ENCODE measurements around the gene KRTAP10-8. TPM values are rescaled to one million over a fixed set of nuclear protein-coding genes. Genes with fewer than 3 reads are reported as not detected.

KRTAP10-8 gene, protein sequence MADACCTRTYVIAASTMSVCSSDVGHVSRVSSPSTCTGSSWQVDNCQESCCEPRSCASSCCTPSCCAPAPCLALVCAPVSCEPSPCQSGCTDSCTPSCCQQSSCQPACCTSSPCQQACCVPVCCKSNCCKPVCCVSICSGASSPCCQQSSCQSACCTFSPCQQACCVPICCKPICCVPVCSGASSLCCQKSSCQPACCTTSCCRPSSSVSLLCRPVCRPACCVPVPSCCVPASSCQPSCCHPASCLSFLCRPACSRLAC
- not detected in 2 replicates for total RNA-seq

DNA sequence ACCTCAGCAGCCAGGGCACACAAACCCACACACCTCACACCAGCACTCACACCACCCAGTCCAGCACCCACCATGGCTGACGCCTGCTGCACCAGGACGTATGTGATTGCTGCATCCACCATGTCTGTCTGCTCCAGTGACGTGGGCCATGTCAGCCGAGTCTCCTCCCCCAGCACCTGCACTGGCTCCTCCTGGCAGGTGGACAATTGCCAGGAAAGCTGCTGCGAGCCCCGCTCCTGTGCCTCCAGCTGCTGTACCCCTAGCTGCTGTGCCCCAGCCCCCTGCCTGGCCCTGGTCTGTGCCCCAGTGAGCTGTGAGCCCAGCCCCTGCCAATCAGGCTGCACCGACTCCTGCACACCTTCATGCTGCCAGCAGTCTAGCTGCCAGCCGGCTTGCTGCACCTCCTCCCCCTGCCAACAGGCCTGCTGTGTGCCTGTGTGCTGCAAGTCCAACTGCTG, at the start of gene KRTAP10-8:
TSS of gene KRTAP10-8 (plus strand) at position 51 of the 458 bp plus-strand sequence. CDS start at position 73, 22 bp downstream.

DNA sequence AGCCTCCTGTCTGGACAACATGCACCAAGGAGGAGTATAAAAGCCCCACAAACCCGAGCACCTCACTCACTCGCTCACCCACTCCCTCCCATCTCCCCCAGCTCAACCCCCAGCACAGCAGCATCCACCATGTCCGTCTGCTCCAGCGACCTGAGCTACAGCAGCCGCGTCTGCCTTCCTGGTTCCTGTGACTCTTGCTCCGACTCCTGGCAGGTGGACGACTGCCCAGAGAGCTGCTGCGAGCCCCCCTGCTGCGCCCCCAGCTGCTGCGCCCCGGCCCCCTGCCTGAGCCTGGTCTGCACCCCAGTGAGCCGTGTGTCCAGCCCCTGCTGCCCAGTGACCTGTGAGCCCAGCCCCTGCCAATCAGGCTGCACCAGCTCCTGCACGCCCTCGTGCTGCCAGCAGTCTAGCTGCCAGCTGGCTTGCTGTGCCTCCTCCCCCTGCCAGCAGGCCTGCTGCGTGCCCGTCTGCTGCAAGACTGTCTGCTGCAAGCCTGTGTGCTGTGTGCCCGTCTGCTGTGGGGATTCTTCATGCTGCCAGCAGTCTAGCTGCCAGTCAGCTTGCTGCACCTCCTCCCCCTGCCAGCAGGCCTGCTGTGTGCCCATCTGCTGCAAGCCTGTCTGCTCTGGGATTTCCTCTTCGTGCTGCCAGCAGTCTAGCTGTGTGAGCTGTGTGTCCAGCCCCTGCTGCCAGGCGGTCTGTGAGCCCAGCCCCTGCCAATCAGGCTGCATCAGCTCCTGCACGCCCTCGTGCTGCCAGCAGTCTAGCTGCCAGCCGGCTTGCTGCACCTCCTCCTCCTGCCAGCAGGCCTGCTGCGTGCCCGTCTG, 38.0 kb upstream of the KRTAP10-8 start, which contains the start of gene KRTAP10-4:
TSS of gene KRTAP10-4 (plus strand) at position 100 of the 827 bp plus-strand sequence. CDS start at position 130, 30 bp downstream.

DNA sequence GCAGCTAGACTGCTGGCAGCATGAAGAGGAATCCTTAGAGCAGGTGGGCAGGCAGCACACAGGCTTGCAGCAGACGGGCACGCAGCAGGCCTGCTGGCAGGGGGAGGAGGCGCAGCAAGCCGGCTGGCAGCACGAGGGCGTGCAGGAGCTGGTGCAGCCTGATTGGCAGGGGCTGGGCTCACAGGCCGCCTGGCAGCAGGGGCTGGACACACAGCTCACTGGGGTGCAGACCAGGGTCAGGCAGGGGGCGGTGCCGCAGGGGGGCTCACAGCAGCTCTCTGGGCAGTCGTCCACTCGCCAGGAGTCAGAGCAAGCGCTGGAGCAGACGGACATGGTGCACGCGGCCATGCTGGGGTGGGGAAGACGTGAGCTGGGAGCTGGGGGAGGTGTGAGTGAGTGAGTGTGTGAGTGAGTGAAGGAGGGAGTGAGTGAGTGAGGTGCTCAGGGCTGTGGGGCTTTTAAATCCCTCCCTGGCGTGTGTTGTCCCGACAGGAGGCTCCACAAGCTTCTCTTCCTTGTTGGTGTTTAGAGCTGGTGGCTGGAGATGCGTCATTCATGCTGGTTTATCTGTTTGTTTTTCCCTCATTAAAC, 31.6 kb upstream of the KRTAP10-8 start, which contains the start of gene KRTAP10-5:
TSS of gene KRTAP10-5 (minus strand) at position 374 of the 591 bp plus-strand sequence. CDS start at position 348, 26 bp downstream.

DNA sequence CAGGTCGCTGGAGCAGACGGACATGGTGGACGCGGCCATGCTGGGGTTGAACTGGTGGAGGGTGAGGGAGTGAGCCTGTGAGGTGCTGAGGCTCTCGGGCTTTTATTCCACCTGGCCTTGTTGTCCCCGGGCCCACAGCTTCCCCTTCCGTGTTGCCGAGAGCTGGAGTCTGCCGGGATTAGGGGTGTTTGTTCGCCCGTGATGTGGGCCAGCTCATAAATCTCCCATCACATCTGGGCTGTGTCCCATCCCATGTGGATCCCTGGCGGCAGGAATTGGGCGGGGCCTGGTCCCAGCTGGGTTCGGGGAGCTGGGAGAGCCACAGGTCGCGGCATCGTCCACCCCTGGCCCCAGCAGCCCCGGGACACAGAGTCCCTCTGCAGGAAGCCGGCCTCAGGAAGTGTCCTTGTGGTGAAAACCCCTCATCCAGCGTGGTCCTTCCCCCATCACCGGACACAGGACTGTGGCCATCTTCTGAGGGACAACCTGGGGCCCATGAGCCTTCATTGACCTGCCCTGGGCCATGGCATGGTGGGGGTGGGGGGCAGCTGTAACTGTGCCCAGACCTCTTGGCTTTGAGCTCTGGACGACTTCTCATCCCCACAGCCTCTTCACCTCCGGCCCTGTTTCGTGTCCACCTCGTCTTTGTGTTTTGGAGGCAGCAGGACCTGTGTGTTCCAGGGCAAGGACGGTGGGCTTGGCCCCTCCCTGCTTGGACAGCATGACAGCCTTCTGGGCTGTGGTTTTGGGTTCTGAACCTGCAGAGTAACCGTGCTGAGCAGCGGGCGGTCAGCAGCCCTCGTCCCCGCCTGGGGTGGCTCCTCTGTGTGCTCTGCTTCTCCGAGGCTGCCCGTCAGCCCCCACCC, 19.2 kb upstream of the KRTAP10-8 start, which contains the start of gene KRTAP10-6:
TSS of gene KRTAP10-6 (minus strand) at position 60 of the 866 bp plus-strand sequence. CDS start at position 39, 21 bp downstream.

DNA sequence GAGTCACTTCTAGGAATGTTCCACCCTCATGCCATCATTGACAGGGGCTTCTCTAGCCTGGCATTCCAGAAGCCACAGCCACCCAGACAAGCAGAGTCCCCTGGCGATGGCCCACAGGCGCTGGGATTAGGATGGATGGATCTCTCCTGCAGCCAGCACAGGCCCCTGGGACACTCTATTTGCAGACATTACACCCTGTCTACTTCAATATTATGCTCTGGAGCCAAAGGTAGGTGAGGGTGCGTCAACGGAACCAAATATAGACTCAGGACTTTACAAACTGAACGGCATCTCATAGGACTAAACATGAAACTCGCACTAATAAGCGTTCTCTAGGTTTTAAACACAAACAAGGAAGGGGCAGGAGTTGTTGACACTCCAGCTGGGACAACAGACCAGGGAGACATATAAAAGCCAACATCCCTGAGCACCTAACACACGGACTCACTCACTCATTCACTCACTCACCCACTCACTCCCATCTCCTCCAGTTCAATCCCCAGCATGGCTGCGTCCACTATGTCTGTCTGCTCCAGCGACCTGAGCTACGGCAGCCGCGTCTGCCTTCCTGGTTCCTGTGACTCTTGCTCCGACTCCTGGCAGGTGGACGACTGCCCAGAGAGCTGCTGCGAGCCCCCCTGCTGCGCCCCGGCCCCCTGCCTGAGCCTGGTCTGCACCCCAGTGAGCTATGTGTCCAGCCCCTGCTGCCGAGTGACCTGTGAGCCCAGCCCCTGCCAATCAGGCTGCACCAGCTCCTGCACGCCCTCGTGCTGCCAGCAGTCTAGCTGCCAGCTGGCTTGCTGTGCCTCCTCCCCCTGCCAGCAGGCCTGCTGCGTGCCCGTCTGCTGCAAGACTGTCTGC, 11.5 kb upstream of the KRTAP10-8 start, which contains the start of gene KRTAP10-7:
TSS of gene KRTAP10-7 (plus strand) at position 480 of the 861 bp plus-strand sequence. CDS start at position 505, 25 bp downstream.

DNA sequence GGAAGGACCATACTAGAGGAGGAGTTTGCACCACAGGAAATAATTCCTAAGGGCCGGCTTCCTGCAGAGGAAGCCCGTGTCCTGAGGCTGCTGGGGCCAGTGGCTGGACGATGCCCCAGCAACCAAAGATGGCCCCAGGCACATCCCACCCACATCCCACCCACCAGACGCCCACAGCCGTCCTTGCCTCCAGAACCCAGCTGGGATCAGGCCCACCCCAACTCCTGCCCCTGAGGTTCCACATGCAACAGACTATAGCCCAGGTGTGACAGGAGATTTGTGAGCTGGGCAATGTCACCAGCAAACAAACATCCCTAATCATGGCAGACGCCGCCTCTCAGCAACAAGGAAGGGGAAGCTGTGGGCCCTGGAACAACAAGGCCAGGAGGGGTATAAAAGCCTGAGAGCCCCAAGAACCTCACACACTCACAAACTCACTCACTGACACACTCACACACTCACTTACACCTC, 14.8 kb downstream of the KRTAP10-8 start, which contains the start of gene KRTAP10-9:
TSS of gene KRTAP10-9 (plus strand) at position 421 of the 471 bp plus-strand sequence. CDS start 79 bp downstream, outside the sequence.

DNA sequence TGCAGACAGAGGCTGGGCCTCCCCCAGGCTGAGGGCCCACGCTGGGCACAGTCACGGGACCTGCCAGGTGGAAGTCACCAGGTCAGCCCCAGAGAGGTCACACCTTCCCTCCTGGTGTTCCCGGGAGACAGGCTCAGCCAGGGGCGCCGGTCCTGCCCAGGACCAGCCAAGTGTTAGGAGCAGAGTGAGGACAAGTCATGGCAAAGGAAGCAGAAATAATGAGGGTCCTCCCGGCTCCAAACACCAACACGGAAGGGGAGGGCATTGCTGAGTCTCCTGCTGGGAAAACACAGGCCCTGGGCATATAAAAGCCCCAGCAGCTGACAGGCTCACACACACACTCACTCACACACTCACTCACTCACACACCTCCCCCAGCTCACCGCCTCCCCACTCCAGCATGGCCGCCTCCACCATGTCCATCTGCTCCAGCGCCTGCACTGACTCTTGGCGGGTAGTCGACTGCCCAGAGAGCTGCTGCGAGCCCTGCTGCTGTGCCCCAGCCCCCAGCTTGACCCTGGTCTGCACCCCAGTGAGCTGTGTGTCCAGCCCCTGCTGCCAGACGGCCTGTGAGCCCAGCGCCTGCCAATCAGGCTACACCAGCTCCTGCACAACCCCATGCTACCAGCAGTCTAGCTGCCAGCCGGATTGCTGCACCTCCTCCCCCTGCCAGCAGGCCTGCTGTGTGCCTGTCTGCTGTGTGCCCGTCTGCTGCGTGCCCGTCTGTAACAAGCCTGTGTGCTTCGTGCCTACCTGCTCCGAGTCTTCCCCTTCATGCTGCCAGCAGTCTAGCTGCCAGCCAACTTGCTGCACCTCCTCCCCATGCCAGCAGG, 25.4 kb downstream of the KRTAP10-8 start, which contains the start of gene KRTAP10-10:
TSS of gene KRTAP10-10 (plus strand) at position 339 of the 833 bp plus-strand sequence. CDS start at position 401, 62 bp downstream.

DNA sequence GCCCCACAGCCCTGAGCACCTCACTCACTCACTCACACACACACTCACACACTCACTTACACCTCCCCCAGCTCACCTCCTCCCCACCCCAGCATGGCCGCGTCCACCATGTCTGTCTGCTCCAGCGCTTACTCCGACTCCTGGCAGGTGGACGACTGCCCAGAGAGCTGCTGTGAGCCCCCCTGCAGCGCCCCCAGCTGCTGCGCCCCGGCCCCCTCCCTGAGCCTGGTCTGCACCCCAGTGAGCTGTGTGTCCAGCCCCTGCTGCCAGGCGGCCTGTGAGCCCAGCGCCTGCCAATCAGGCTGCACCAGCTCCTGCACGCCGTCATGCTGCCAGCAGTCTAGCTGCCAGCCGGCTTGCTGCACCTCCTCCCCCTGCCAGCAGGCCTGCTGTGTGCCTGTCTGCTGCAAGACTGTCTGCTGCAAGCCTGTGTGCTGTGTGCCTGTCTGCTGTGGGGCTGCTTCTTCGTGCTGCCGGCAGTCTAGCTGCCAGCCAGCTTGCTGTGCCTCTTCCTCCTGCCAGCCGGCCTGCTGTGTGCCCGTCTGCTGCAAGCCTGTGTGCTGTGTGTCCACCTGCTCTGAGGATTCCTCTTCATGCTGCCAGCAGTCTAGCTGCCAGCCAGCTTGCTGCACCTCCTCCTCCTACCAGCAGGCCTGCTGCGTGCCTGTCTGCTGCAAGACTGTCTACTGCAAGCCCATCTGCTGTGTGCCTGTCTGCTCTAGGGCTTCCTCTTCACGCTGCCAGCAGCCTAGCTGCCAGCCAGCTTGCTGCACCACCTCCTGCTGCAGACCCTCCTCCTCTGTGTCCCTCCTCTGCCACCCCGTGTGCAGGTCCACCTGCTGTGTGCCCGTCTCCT, 34.7 kb downstream of the KRTAP10-8 start, which contains the start of gene KRTAP10-11:
TSS of gene KRTAP10-11 (plus strand) at position 49 of the 856 bp plus-strand sequence. CDS start at position 94, 45 bp downstream.

DNA sequence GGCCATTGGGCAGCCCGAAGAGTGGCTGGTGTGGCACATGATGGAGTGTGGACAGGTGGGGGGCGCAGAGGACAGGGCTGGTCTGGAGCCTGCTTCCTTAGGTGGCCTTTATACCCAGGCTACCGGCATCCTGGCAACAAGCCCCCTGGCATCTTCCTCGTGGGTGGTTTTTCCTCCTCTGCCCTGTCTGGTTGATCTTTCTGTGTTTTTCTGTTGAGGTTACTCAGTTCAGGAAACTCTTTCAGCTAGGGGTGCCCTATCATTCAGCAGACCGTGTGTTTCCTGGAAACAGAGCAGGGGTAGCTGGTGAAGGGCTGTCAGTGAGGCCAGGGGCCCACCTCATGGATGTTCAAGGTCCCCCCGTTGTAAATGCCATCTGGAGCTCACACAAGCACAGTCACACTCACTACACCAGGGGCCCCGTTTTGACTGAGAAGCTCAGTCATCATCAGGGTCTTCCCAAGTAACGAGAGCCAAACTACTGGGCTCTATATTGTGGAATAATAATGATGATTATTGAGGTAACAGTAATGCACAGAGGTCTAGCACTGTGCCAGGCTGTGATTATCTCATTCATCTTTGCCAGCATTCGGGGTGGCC, 42.8 kb downstream of the KRTAP10-8 start, which contains the start of gene KRTAP12-4:
TSS of gene KRTAP12-4 (minus strand) at position 84 of the 600 bp plus-strand sequence. CDS start at position 39, 45 bp downstream.

DNA sequence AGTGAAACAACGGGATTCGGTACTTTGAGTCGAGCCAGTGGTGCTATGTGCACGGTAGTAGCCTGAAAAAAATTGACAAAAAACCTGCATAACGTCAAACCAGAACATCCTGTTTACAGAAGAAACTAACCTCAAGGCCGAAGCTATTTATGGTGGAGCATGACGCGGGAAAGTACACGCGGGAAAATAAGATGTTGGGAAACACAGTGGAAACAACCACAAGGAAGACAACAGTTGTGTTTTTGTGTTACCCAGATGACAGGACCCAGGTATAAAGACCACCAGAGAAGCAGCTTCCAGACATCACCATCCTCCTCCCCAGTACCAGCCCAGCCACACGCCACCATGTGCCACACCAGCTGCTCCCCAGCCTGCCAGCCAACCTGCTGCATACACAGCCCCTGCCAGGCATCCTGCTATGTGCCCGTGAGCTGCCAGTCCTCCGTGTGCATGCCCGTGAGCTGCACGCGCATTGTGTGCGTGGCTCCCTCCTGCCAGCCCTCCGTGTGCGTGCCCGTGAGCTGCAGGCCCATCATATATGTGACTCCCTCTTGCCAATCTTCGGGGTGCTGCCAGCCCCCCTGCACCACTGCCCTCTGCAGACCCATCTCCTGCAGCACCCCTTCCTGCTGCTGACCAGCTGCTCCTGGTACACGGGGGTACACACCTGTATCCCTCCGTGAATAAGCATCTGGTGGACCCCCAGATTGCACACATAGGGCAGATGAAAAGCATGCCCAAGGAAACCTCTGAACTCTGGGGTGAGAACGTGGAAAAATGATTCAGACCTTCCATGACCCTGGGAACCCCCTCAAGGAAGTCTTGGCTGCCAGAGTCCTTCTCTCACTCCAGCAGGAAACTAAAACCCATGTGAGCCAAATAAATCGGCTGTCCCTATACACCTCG, 46.0 kb downstream of the KRTAP10-8 start, which contains the start of gene KRTAP12-3:
TSS of gene KRTAP12-3 (plus strand) at position 298 of the 906 bp plus-strand sequence. CDS start at position 346, 48 bp downstream.

Other genes with a start within 250 kb of the KRTAP10-8 start
- 0.60 and 1.1 TPM in 2 replicates for gene LRRC3, start 156.6 kb upstream of the KRTAP10-8 start, total RNA-seq
- not detected in 2 replicates for gene KRTAP10-1, start 71.9 kb upstream of the KRTAP10-8 start, total RNA-seq
- gene KRTAP10-2, start 60.6 kb upstream of the KRTAP10-8 start, total RNA-seq, result not detected in 2 replicates
- not detected in 2 replicates for gene KRTAP10-3, start 53.3 kb upstream of the KRTAP10-8 start, total RNA-seq
- gene KRTAP10-4, start 38.4 kb upstream of the KRTAP10-8 start, total RNA-seq, result not detected in 2 replicates
- gene KRTAP10-5, start 31.5 kb upstream of the KRTAP10-8 start, total RNA-seq, result not detected in 2 replicates
- not detected in 2 replicates for gene KRTAP10-6, start 19.6 kb upstream of the KRTAP10-8 start, total RNA-seq
- not detected in 2 replicates for gene KRTAP10-7, start 11.5 kb upstream of the KRTAP10-8 start, total RNA-seq
- gene KRTAP10-9, start 15.0 kb downstream of the KRTAP10-8 start, total RNA-seq, result not detected in 2 replicates
- not detected in 2 replicates for gene KRTAP10-10, start 25.3 kb downstream of the KRTAP10-8 start, total RNA-seq
- gene KRTAP10-11, start 34.3 kb downstream of the KRTAP10-8 start, total RNA-seq, result not detected in 2 replicates
- not detected in 2 replicates for gene KRTAP12-4, start 42.6 kb downstream of the KRTAP10-8 start, total RNA-seq
- gene KRTAP12-3, start 45.9 kb downstream of the KRTAP10-8 start, total RNA-seq, result not detected in 2 replicates
- gene KRTAP12-2, start 54.8 kb downstream of the KRTAP10-8 start, total RNA-seq, result not detected in 2 replicates
- gene KRTAP12-1, start 70.1 kb downstream of the KRTAP10-8 start, total RNA-seq, result not detected in 2 replicates
- gene KRTAP10-12, start 85.1 kb downstream of the KRTAP10-8 start, total RNA-seq, result not detected in 2 replicates
- gene TSPEAR, start 99.5 kb downstream of the KRTAP10-8 start, total RNA-seq, result not detected in 2 replicates
- gene UBE2G2, start 189.7 kb downstream of the KRTAP10-8 start, total RNA-seq, result 39.3 and 43.9 TPM in 2 replicates
- 74.9 and 75.6 TPM in 2 replicates for gene SUMO3, start 206.0 kb downstream of the KRTAP10-8 start, total RNA-seq

Data from airway epithelial cell (primary cell).